HG03097 (cell line): ENCODE data around the gene MRPL46.

Source experiments
- ATAC-seq: cut with Tn5 transposase; IDR thresholded peaks from one replicate; pipeline ENCODE4 v1.9.1; 2021; ENCODE audit not compliant: unreplicated experiment, low FRiP score

The MRPL46 gene

DNA sequence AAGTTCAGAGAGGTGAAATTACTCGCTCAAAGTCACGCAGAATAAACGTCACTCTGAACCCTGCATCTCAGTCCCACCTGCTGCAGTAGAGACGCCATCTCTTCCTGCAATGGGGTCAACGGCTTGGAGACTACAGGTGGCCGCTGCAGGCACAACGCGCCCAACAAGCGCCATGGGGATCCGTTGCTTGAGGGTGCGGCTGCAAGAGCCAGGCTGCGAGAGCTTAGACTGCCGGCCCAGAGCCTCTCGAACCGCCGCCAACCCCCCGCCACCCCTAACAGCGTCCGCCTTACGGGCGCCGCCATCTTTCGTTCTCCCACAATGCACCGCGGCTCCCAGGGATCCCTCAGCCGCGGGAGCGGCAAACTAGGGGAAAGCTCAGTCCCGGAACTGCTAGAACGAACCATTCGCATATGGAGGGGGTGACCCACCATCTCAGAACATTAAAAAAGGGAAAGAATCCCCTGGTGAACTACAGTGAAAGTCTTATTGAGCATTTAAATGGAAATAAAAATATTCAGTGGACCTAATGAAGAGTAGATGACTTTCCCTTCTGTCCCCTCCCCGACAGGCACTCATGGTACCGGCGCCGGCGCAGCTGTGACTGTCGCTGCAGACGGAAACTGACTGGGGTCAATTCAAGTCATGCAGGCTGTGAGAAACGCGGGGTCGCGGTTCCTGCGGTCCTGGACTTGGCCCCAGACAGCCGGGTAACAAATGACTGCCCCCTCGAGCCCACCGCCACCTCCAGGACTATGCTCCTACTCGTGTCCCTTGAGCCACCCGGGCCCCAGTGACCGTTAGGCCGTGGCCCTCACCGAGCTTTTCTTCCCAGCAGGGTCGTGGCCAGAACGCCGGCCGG is at the start of gene MRPL46, which contains the start of gene MRPS11:
Gene MRPL46, minus strand, starts transcription at position 316 of the 862 bp plus-strand sequence. Its CDS starts 11 bp downstream, at position 305.
Gene MRPS11, plus strand, starts transcription at position 636 of the 862 bp plus-strand sequence. Its CDS starts 10 bp downstream, at position 646.
- peak; percentile 82 for ATAC-seq

DNA sequence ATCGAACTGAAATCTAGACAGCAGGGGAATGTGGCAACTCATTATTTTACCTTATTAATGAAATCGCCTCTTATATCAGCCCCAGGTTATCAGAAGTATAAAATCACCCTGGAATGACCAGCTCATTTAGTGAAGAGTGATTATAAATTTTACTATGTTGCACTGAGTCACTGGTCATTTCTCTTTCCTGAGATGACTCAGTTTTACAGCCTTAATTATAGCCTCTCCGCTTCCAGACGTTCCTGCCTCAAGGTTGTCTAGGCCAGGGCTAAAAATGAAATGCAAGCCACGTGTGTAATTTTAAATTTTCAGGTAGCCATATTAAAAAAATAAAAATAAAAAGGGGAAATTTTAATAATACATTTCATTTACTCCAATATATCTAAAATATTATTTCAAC is 46.0 kb upstream of the MRPL46 start:
- no peak for ATAC-seq

DNA sequence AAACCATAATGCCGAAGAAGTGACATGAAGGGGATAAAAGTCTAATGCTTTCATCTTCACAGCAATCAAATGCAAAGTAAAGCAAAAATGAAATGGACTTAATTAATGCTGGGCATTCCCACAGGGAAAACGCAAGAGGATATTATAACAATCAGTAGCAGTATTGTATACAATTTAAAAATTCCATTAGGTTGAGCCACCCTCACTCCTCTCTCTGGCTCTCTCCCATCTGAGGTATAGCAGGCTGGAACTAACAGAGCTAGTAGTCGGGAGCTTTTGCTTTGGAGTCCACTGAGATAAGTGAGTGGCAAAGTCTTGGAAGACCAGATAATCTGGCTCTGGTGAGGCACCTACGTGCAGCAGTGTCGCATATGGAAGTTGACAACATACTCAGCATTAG is 45.4 kb upstream of the MRPL46 start:
- ATAC-seq, result no peak

DNA sequence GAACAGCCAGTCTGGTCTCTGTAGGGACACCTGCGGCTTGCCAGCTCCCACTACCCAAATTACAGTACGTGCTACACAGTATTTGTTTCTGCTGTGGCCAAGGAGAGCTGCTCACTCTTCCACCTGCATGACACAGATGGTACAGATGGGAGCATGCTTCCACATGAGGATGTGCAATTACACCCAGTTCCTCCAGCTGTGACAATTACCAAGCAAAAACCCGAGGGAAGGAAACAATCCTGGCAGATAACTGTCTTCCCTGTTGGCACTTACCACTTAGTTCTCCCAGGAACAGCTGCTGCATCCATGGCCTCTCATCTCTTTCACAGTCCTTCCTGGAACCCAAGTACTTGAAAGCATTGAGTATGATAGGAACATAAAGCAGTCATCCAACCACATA is 44.9 kb upstream of the MRPL46 start:
- ATAC-seq, result no peak

DNA sequence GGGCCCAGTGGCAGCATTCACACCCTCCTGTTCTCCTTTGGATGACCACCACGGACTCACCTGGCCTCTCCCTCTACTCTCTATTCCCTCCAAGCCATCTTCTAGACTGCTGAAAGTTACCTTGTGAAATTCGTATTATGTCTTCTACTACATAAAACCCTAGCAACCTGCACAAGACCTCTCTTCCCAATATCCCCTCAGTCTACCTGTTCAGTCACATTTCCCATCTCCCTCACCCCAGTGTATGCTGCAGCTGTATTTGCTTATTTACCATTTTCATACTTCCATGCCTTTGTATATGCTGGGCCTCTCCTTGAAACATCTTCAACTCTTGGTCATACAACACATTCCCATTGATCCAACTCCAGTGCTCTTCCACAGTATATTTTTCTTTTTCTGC is 44.0 kb upstream of the MRPL46 start:
- ATAC-seq, result no peak

DNA sequence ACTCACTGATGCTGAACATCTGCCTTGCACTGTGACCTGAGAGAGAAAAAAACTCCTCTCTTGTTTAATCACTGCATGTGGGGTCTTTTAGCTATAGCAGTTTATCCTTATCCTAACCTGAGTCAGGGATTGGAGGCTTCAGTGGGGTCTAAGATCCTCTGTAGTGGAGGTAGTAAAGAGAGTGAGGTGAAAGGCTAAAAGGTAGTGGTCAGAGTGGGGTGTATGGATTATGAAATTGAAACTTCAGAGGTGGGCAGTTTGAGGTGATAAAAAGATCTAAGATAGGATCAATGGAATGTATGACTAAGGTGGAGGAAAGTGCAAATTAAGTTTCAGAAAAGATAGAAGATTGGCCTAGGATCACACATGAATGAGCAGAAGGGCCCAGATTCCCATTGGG is 42.8 kb upstream of the MRPL46 start:
- no peak for ATAC-seq

- no peak for ATAC-seq
Observed at GRCh38 chr15:88509321-88509720, 42.1 kb upstream of the MRPL46 start.

- ATAC-seq, result no peak
Observed at GRCh38 chr15:88506628-88507027, 39.4 kb upstream of the MRPL46 start.

GRCh38 chr15:88505721-88506120 is 38.5 kb upstream of the MRPL46 start:
- ATAC-seq, result no peak

- no peak for ATAC-seq
Observed at GRCh38 chr15:88504445-88504844, 37.3 kb upstream of the MRPL46 start.

DNA sequence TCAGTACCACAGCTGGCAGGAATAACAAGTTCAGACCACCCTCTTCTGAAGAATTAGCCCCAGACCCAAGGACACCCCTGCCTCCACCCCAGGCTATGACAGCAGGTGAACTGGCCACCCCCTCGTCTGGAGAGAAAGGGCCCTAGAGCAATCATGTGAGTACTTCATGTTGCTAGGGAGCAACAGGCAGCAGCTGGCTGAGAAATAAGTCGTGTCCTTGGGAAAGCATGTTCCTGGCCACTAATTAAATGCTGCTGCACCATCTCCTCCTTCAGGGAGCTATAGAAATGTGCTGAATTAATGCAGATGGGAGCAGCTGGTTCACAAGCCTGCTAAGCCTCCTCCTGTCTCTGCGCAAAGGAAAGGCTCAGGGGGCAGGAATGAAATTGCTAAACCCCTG is 31.8 kb upstream of the MRPL46 start:
- ATAC-seq, result no peak

GRCh38 chr15:88497109-88497765 is 30.0 kb upstream of the MRPL46 start:
- no peak for ATAC-seq

- ATAC-seq, result no peak
Observed at GRCh38 chr15:88493844-88494243, 26.7 kb upstream of the MRPL46 start.

GRCh38 chr15:88491158-88491557 is 24.0 kb upstream of the MRPL46 start:
- no peak for ATAC-seq

DNA sequence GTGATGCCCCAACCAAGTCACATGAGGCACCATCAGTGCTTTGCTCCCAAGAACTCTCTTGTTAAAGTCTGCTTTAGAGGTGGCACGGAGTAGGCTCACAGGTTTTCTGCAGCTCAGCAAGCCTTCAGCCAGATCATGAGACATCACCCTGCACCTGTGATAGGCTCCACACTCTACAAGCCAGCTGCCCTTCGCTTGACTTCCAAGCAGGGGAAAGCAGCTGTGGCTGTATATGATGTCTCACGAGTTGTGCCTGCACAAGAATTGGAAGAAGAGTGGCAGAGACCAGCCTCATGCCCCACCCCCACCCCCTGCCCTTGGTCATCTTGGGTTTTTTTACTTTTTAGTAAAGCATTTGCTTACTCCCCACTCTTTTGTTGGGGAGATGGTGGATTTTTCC is 22.8 kb upstream of the MRPL46 start:
- no peak for ATAC-seq

- no peak for ATAC-seq
Observed at GRCh38 chr15:88489321-88489720, 22.1 kb upstream of the MRPL46 start.

DNA sequence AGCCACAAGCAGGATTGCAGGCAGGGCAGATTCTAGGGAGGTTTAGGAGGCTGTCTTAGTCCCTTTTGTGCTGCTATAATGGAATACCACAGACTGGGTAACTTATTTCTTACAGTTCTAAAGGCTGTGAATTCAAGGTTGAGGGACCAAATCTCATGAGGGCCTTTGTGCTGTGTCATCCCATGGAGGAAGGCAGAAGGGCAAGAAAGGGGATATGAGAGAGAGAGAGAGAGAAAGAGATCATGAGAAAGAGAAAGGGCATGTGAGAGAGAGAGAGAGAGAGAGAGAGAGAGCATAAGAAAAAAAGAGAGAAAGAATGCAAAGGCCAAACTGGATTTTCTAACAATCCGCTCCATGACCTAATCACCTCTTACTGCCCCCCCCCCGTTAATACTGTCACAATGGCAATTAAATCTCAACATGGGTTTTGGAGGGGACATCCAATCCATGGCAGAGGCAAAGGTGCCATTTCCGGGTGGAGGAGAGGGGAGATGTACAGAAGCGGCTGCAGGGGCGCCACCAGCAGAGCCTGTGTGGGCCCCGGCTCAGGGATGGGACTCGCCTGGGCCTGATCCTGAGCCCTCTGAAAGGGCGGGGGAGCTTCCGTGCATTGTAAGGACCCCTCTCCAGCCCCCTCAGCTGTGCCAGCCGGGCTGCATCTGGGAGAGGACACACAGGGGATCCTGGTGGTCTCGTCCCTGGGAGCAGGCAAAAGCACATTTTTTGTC is 20.8 kb upstream of the MRPL46 start:
- no peak for ATAC-seq

- no peak for ATAC-seq
Observed at GRCh38 chr15:88487178-88487795, 20.1 kb upstream of the MRPL46 start.

DNA sequence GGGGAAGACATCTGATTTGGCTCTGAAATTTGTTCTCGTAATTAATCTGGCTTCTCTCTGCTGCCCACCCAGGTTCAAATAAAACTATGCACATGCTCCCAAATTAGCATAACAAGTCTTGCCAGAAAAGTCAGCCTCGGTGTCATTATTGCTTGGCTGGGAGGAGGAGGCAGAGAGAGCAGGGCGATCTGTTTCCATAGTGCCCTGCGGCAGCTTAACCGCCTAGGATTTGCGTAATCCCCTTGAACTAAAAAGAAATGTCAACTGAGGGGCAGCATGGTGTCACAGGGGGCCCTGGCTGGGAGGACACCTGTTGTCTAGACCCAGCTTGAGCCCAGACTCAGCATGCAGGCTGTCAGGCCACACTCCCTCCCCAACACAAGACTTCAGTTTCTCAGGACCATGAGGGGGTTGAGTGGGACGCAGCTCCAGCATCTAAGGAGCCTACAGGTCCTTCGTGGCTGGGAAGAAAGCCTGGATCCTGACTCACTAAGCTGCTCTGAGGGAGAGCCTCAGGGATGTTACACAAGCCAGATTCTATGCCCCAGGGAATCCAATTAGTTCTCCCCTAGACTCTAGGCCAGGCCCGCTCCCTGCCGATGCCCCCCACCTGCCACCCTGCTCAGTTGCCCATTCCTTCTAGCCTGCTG is 17.6 kb upstream of the MRPL46 start:
- no peak for ATAC-seq

- no peak for ATAC-seq
Observed at GRCh38 chr15:88482263-88482662, 15.1 kb upstream of the MRPL46 start.
